GM23338 (cell line): Measurements from ENCODE around the gene CMIP. TPM values are rescaled to one million over a fixed set of nuclear protein-coding genes. Genes with fewer than 3 reads are reported as not detected.

Experiments
- ATAC-seq: fragments of 200-7000 bp; cut with Tn5 transposase; 3 replicates; pipeline ENCODE4 v1.9.1; 2020
- DNase-seq: peaks from one replicate; pipeline ENCODE4 v3.0.0-alpha.2; 2015; ENCODE audit warnings: low spot score
- H2AFZ ChIP-seq: fragments of 200-600 bp; sonication (generic); 2 replicates; pipeline ENCODE4 v1.8.0; 2016; ENCODE audit warnings: antibody characterized with exemption, mild to moderate bottlenecking, moderate library complexity
- H3F3A ChIP-seq: fragments of 200-600 bp; sonication (generic); replicated peaks from 2 replicates; pipeline ENCODE4 v1.8.0; 2017; ENCODE audit warnings: antibody characterized with exemption, mixed run types, low read depth
- H3K27ac ChIP-seq: fragments of 200-600 bp; sonication (generic); 2 replicates; pipeline ENCODE4 v1.6.1; 2016; ENCODE audit warnings: low read depth
- H3K27me3 ChIP-seq: fragments of 200-600 bp; sonication (generic); 2 replicates; pipeline ENCODE4 v1.8.0; 2016; ENCODE audit warnings: mild to moderate bottlenecking, mixed run types, moderate library complexity; ENCODE audit not compliant: insufficient read depth
- H3K36me3 ChIP-seq: fragments of 200-600 bp; sonication (generic); 2 replicates; pipeline ENCODE4 v1.8.0; 2016; ENCODE audit warnings: mild to moderate bottlenecking; ENCODE audit not compliant: insufficient read depth
- H3K4me1 ChIP-seq: fragments of 200-600 bp; sonication (generic); 2 replicates; pipeline ENCODE4 v1.8.0; 2016; ENCODE audit warnings: mild to moderate bottlenecking, moderate library complexity; ENCODE audit not compliant: insufficient read depth
- H3K4me2 ChIP-seq: fragments of 200-600 bp; sonication (generic); 2 replicates; pipeline ENCODE4 v1.7.1; 2017; ENCODE audit warnings: mixed run types
- H3K4me3 ChIP-seq: fragments of 200-600 bp; sonication (generic); 2 replicates; pipeline ENCODE4 v1.6.1; 2016; ENCODE audit warnings: mixed run types
- H3K79me2 ChIP-seq: fragments of 200-600 bp; sonication (generic); replicated peaks from 2 replicates; pipeline ENCODE4 v1.8.0; 2017; ENCODE audit warnings: mild to moderate bottlenecking; ENCODE audit not compliant: insufficient read depth
- H3K9me2 ChIP-seq: fragments of 200-600 bp; sonication (generic); 2 replicates; pipeline ENCODE4 v1.8.0; 2017; ENCODE audit not compliant: insufficient read depth
- H4K20me1 ChIP-seq: fragments of 200-600 bp; sonication (generic); replicated peaks from 2 replicates; pipeline ENCODE4 v1.8.0; 2017; ENCODE audit warnings: mild to moderate bottlenecking; ENCODE audit not compliant: insufficient read depth
- H3K27ac Mint-ChIP-seq: 2 replicates; pipeline ENCODE4 v1.8.0; 2020; ENCODE audit warnings: inconsistent platforms, mild to moderate bottlenecking, moderate library complexity, mixed read lengths
- H3K27me3 Mint-ChIP-seq: 3 replicates; pipeline ENCODE4 v1.8.0; 2022; ENCODE audit warnings: low read depth, mild to moderate bottlenecking, moderate library complexity, mixed read lengths, inconsistent platforms; ENCODE audit not compliant: insufficient read depth, poor library complexity
- H3K36me3 Mint-ChIP-seq: 3 replicates; pipeline ENCODE4 v1.8.0; 2021; ENCODE audit warnings: low read depth, mild to moderate bottlenecking, inconsistent platforms, moderate library complexity, mixed read lengths
- H3K4me1 Mint-ChIP-seq: 3 replicates; pipeline ENCODE4 v1.8.0; 2020; ENCODE audit warnings: mild to moderate bottlenecking, inconsistent platforms, mixed read lengths
- H3K4me3 Mint-ChIP-seq: 3 replicates; pipeline ENCODE4 v1.8.0; 2021; ENCODE audit warnings: moderate library complexity, mild to moderate bottlenecking, inconsistent platforms, mixed read lengths
- H3K9me3 Mint-ChIP-seq: 3 replicates; pipeline ENCODE4 v1.8.0; 2020; ENCODE audit warnings: moderate library complexity, mild to moderate bottlenecking, inconsistent platforms, mixed read lengths
- CREB1 ChIP-seq: fragments of 250-450 bp; sonication (Bioruptor Pico); IDR thresholded peaks from 2 replicates; pipeline ENCODE4 v1.5.0; 2020; ENCODE audit warnings: low read depth, mild to moderate bottlenecking, moderate library complexity
- ETS1 ChIP-seq: IDR thresholded peaks from 2 replicates; pipeline ENCODE4 v1.6.1; 2016; ENCODE audit warnings: antibody characterized with exemption
- EZH2 ChIP-seq: fragments of 200-600 bp; sonication (generic); IDR thresholded peaks from one replicate; pipeline ENCODE4 v1.8.0; 2017; ENCODE audit warnings: antibody characterized with exemption, mild to moderate bottlenecking, low read depth; ENCODE audit not compliant: unreplicated experiment
- EZH2phosphoT487 ChIP-seq: fragments of 200-600 bp; sonication (generic); IDR thresholded peaks from one replicate; pipeline ENCODE4 v1.8.1; 2018; ENCODE audit warnings: antibody characterized with exemption; ENCODE audit not compliant: unreplicated experiment
- JUNB ChIP-seq: IDR thresholded peaks from one replicate; pipeline ENCODE4 v1.6.1; 2016; ENCODE audit warnings: antibody characterized with exemption; ENCODE audit not compliant: unreplicated experiment
- NANOG ChIP-seq: IDR thresholded peaks from 2 replicates; pipeline ENCODE4 v1.6.1; 2016; ENCODE audit warnings: antibody characterized with exemption, borderline replicate concordance
- POLR2AphosphoS5 ChIP-seq: IDR thresholded peaks from 2 replicates; pipeline ENCODE4 v1.6.1; 2016; ENCODE audit warnings: antibody characterized with exemption, low read depth
- REST ChIP-seq: IDR thresholded peaks from one replicate; pipeline ENCODE4 v1.6.1; 2018; ENCODE audit warnings: antibody characterized with exemption; ENCODE audit not compliant: unreplicated experiment
- STAT1 ChIP-seq: IDR thresholded peaks from one replicate; pipeline ENCODE4 v1.6.1; 2016; ENCODE audit warnings: antibody characterized with exemption; ENCODE audit not compliant: unreplicated experiment
- ZNF114 ChIP-seq: fragments of 250-450 bp; sonication (Bioruptor Pico); IDR thresholded peaks from 2 replicates; pipeline ENCODE4 v1.5.0; 2020; ENCODE audit warnings: mild to moderate bottlenecking, moderate library complexity
- ZNF331 ChIP-seq: fragments of 250-450 bp; sonication (Bioruptor Pico); IDR thresholded peaks from 2 replicates; pipeline ENCODE4 v1.5.0; 2020; ENCODE audit warnings: low read depth, mild to moderate bottlenecking, moderate library complexity
- polyA plus RNA-seq: library from polyadenylated mRNA; unstranded; fragments of >200 nt; fragmentation: Nextera tagmentation; extraction: Ambion mirVana; gene quantifications from 2 replicates; pipeline ENCODE4 v1.2.1, GENCODE V29; 2016
- total RNA-seq: library from RNA; depleted of rRNA; stranded (reverse); fragments of >200 nt; shearing (Covaris generic); gene quantifications from 2 replicates; pipeline ENCODE4 v1.2.3, GENCODE V29; 2014
- TF ChIP-seq, protein P1 (sequence below): fragments of 250-450 bp; sonication (Bioruptor Pico); IDR thresholded peaks from 2 replicates; pipeline ENCODE4 v1.5.0; 2020; ENCODE audit warnings: mild to moderate bottlenecking, moderate library complexity
- TF ChIP-seq, protein P2 (sequence below), 2 experiments: fragments of 200-600 bp in 1 of 2; sonication (generic) in 1 of 2; conservative IDR thresholded peaks; 2 replicates each; pipeline versions ENCODE4 v1.5.1 to v1.6.1; 2016 to 2017; ENCODE audit warnings: antibody characterized with exemption in 2 of 2, low read depth in 2 of 2, mild to moderate bottlenecking in 2 of 2, moderate library complexity in 1 of 2

The CMIP gene
- total and polyA plus RNA-seq, 2 experiments from 2014 or later, result 9.5 to 62.3 TPM

DNA sequence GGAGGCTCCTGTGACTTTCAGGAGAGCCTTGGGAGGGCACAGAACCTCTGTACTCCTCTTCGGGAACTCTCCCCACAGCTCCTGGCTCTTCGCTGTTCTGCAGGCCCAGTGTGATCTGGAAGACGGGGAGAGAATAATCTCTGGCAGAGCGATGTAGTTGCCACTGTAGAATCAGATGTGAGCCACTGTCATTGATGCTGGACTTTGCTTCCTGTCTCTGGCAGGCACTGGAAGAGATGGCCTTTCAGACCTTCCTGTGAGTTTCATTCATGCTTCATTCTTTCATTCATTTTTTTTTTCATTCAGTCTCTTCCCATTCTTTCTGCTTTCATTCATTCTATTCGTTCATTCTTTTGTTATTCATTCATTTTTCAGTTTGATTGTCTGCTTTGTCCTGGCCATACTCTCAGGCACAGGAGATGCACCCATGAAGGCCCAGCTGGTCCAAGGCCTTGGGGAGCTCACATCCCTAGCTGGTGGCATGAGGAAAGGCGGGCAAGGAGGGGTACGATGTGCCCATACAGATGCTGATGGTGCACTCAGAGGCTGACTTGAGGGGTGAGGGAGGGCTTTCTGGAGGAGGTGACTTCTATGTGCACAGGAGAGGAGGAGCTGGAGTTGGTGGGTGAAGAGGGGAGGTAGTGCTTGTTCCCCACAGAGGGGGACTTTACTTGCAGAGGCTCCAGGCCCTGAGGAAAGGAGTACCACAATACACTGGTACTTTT, 44.2 kb downstream of the CMIP start:
- ATAC-seq (no peak), DNase-seq (no peak)
- Histone ChIP-seq H3K36me3 (no peaks in the 10 kb centered on the region), H3K9me2 (no peaks in the 10 kb centered on the region), H2AFZ (no peak overlapping the region), H3K4me1 (peaks cover 8% of the 10 kb centered on the region), H4K20me1 (peaks cover 65% of the 10 kb centered on the region), H3F3A (0 out of 2 replicates have a peak, but pooled peaks cover 6% of the 10 kb centered on the region), H3K27ac (no peak overlapping the region), H3K4me2 (no peak overlapping the region), H3K4me3 (no peak overlapping the region), H3K27me3 (no peaks in the 10 kb centered on the region), H3K79me2 (peaks cover 98% of the 10 kb centered on the region)
- no peaks in the 10 kb centered on the region for H3K36me3 Mint-ChIP-seq
- H3K9me3 Mint-ChIP-seq, result no peaks in the 10 kb centered on the region; the same call in 2 of the 3 replicates
- peaks cover 53% of the 10 kb centered on the region for H3K4me1 Mint-ChIP-seq
- no peak for TF ChIP-seq JUNB
- TF ChIP-seq REST, result no peak
- TF ChIP-seq STAT1, result no peak
- no peak for TF ChIP-seq CREB1 (CRISPR knock-in tag)
- TF ChIP-seq ETS1, result no peak
- no peak for TF ChIP-seq POLR2AphosphoS5
- TF ChIP-seq, protein P1, sequence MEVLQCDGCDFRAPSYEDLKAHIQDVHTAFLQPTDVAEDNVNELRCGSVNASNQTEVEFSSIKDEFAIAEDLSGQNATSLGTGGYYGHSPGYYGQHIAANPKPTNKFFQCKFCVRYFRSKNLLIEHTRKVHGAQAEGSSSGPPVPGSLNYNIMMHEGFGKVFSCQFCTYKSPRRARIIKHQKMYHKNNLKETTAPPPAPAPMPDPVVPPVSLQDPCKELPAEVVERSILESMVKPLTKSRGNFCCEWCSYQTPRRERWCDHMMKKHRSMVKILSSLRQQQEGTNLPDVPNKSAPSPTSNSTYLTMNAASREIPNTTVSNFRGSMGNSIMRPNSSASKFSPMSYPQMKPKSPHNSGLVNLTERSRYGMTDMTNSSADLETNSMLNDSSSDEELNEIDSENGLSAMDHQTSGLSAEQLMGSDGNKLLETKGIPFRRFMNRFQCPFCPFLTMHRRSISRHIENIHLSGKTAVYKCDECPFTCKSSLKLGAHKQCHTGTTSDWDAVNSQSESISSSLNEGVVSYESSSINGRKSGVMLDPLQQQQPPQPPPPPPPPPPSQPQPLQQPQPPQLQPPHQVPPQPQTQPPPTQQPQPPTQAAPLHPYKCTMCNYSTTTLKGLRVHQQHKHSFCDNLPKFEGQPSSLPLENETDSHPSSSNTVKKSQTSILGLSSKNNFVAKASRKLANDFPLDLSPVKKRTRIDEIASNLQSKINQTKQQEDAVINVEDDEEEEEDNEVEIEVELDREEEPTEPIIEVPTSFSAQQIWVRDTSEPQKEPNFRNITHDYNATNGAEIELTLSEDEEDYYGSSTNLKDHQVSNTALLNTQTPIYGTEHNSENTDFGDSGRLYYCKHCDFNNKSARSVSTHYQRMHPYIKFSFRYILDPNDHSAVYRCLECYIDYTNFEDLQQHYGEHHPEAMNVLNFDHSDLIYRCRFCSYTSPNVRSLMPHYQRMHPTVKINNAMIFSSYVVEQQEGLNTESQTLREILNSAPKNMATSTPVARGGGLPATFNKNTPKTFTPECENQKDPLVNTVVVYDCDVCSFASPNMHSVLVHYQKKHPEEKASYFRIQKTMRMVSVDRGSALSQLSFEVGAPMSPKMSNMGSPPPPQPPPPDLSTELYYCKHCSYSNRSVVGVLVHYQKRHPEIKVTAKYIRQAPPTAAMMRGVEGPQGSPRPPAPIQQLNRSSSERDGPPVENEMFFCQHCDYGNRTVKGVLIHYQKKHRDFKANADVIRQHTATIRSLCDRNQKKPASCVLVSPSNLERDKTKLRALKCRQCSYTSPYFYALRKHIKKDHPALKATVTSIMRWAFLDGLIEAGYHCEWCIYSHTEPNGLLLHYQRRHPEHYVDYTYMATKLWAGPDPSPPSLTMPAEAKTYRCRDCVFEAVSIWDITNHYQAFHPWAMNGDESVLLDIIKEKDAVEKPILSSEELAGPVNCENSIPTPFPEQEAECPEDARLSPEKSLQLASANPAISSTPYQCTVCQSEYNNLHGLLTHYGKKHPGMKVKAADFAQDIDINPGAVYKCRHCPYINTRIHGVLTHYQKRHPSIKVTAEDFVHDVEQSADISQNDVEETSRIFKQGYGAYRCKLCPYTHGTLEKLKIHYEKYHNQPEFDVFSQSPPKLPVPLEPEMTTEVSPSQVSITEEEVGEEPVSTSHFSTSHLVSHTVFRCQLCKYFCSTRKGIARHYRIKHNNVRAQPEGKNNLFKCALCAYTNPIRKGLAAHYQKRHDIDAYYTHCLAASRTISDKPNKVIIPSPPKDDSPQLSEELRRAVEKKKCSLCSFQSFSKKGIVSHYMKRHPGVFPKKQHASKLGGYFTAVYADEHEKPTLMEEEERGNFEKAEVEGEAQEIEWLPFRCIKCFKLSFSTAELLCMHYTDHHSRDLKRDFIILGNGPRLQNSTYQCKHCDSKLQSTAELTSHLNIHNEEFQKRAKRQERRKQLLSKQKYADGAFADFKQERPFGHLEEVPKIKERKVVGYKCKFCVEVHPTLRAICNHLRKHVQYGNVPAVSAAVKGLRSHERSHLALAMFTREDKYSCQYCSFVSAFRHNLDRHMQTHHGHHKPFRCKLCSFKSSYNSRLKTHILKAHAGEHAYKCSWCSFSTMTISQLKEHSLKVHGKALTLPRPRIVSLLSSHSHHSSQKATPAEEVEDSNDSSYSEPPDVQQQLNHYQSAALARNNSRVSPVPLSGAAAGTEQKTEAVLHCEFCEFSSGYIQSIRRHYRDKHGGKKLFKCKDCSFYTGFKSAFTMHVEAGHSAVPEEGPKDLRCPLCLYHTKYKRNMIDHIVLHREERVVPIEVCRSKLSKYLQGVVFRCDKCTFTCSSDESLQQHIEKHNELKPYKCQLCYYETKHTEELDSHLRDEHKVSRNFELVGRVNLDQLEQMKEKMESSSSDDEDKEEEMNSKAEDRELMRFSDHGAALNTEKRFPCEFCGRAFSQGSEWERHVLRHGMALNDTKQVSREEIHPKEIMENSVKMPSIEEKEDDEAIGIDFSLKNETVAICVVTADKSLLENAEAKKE, result no peak
- TF ChIP-seq, protein P2, sequence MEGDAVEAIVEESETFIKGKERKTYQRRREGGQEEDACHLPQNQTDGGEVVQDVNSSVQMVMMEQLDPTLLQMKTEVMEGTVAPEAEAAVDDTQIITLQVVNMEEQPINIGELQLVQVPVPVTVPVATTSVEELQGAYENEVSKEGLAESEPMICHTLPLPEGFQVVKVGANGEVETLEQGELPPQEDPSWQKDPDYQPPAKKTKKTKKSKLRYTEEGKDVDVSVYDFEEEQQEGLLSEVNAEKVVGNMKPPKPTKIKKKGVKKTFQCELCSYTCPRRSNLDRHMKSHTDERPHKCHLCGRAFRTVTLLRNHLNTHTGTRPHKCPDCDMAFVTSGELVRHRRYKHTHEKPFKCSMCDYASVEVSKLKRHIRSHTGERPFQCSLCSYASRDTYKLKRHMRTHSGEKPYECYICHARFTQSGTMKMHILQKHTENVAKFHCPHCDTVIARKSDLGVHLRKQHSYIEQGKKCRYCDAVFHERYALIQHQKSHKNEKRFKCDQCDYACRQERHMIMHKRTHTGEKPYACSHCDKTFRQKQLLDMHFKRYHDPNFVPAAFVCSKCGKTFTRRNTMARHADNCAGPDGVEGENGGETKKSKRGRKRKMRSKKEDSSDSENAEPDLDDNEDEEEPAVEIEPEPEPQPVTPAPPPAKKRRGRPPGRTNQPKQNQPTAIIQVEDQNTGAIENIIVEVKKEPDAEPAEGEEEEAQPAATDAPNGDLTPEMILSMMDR (conservative IDR thresholded peaks at IDR 0.05; ENCODE audit: low read depth in 2 of 2), result no peak
- TF ChIP-seq EZH2phosphoT487, result no peak
- TF ChIP-seq ZNF114 (CRISPR knock-in tag), result no peak
- no peak for TF ChIP-seq NANOG
- TF ChIP-seq ZNF331 (CRISPR knock-in tag), result no peak
- no peak for TF ChIP-seq EZH2
- peaks cover 13% of the 10 kb centered on the region for H3K27me3 Mint-ChIP-seq
- H3K4me3 Mint-ChIP-seq, result no peak overlapping the region
- no peak overlapping the region for H3K27ac Mint-ChIP-seq
